Measurements from ENCODE around the gene BUB1. TPM values are rescaled to one million over a fixed set of nuclear protein-coding genes. Genes with fewer than 3 reads are reported as not detected.

The BUB1 gene
- total and polyA plus RNA-seq, 2 of the 8 experiments (the other 6 are each of a cell fraction or from before 2014, with no cell fraction given) = 48.4 to 113 TPM

DNA sequence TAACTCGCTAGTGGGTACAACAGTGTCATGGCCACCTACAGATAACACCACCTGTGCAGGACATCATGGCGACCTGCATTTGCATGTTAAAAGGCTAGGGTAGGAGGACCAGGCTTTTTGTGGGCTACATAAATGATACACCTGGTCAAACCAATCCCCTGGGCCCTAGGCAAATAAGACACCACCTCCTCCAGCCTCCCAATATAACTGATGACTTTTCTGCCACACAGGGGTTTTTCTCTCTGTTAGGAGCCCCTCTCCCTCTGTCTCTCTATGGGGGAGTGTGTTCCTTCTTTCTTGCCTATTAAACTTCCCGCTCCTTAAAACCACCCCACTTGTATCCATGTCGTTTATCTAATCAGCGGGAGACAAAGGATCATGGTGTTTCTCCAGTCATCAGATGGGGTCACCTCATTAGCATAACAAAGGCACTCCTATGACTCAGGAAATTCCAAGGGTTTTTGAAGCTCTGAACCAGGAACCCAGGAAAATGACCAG lies 10.8 kb upstream of the BUB1 start:
- WGBS, 2 experiments (ENCODE audit: extremely low coverage in 1 of 2, insufficient coverage in 1 of 2, insufficient read length in 1 of 2, insufficient replicate concordance in 2 of 2, low coverage in 1 of 2, low lambda C conversion rate in 2 of 2, missing lambda C conversion rate in 1 of 2) = 4% methylated on average over 5 of the region's 5 CpGs; no CpG with 5 or more reads in 1 of the 2 experiments
- TF ChIP-seq SP2 (IDR thresholded peaks at IDR 0.05; ENCODE audit: low read length) (no peak), RXRA (IDR thresholded peaks at IDR 0.05; ENCODE audit: insufficient read depth, low read depth, low read length) (no peak), TBP (IDR thresholded peaks at IDR 0.05; ENCODE audit: low read depth, low read length) (peak; percentile 64; the same call in 1 of the 2 replicates), RFX5 (IDR thresholded peaks at IDR 0.05; ENCODE audit: borderline replicate concordance, low read depth, low read length) (no peak), KDM5A (IDR thresholded peaks at IDR 0.05; ENCODE audit: low read length) (no peak), SIN3A (conservative IDR thresholded peaks at IDR 0.05 in 1 of 2, IDR thresholded peaks at IDR 0.05 in 1 of 2; ENCODE audit: low read depth in 1 of 2, low read length in 2 of 2) (peak in 1 of 2 experiments; percentile 64; a peak in 1 of 4 replicates), MAFK (IDR thresholded peaks at IDR 0.05; ENCODE audit: low read depth, low read length) (peak; percentile 94), TAF1 (IDR thresholded peaks at IDR 0.05; ENCODE audit: low read depth, low read length) (peak; percentile 60; the same call in 1 of the 2 replicates), CBX8 (IDR thresholded peaks at IDR 0.05; ENCODE audit: borderline replicate concordance, low read depth, low read length) (no peak), SRF (IDR thresholded peaks at IDR 0.05; ENCODE audit: low read depth, low read length) (no peak), SIX5 (IDR thresholded peaks at IDR 0.05; ENCODE audit: low read depth, low read length) (no peak), POLR2AphosphoS5 (IDR thresholded peaks at IDR 0.05; ENCODE audit: low read depth, low read length) (0 out of 2 replicates have a peak, but pooled peaks have one; percentile 17)

More for the DNA sequence above, 10.8 kb upstream of the BUB1 start:
- no peaks in the 10 kb centered on the region for H3K23me2 ChIP-seq (ENCODE audit: low read depth, low read length)
- H3K9ac ChIP-seq (replicated peaks in 1 of 4; ENCODE audit: extremely low read depth in 1 of 4, low read depth in 3 of 4, low read length in 3 of 4) = peak overlapping the region in 2 of 4 experiments; percentile 55 to 58; a peak in 4 of 7 replicates
- H2BK12ac ChIP-seq (ENCODE audit: low read depth, low read length) = peak overlapping the region; percentile 91; the same call in 1 of the 2 replicates
- H2BK15ac ChIP-seq (ENCODE audit: low read length) = no peak overlapping the region
- H2AFZ ChIP-seq (ENCODE audit: low read length) = no peak overlapping the region
- no peaks in the 10 kb centered on the region for H4K20me1 ChIP-seq (replicated peaks in 1 of 2; ENCODE audit: control insufficient read depth in 1 of 2, insufficient read depth in 2 of 2, low read length in 2 of 2)
- H3K23ac ChIP-seq (ENCODE audit: insufficient read length) = no peak overlapping the region
- H3K4me3 ChIP-seq (ENCODE audit: extremely low read depth in 1 of 4, insufficient read depth in 2 of 4, low read depth in 3 of 4, low read length in 4 of 4) = peak overlapping the region in 3 of 4 experiments; percentile 28 to 55 (median 32); a peak in 7 of 8 replicates
- POLR2A ChIA-PET (ENCODE audit: partially characterized antibody) = interaction anchor here (0.6 to 5.0 kb wide), 17 partner anchors 10 to 95 kb away, joined by 3 to 49 read pairs (median 4); partner anchors contain the start of genes ACOXL and BUB1
- no peak overlapping the region for H4K91ac ChIP-seq (replicated peaks; ENCODE audit: insufficient read length, low read length)
- peak; percentile 63 to 77 for DNase-seq (ENCODE audit: low read depth in 1 of 2, low spot score in 2 of 2)
- peak; percentile 99 for FAIRE-seq
- H4K8ac ChIP-seq (ENCODE audit: extremely low read depth, insufficient read depth, low read length) = no peak overlapping the region
- no peak overlapping the region for H3K14ac ChIP-seq (ENCODE audit: insufficient read length)
- peak overlapping the region; percentile 82 for H2BK5ac ChIP-seq (ENCODE audit: low read depth, low read length)
- no peak overlapping the region for H3K18ac ChIP-seq (ENCODE audit: extremely low read depth, low read length)
- CTCF ChIA-PET (ENCODE audit: partially characterized antibody) = interaction anchor here (0.8 to 1.5 kb wide), 3 partner anchors 9 to 67 kb away, joined by 3 to 6 read pairs (median 5); no protein-coding TSS in a partner anchor
- H3K4ac ChIP-seq (replicated peaks; ENCODE audit: insufficient read length, low read depth, low read length) = no peak overlapping the region
- peaks cover 0 to 11% (median 5%) of the 10 kb centered on the region in 4 experiments; a peak in 5 of 7 replicates for H3K27me3 ChIP-seq (replicated peaks in 1 of 4; ENCODE audit: control insufficient read depth in 3 of 4, extremely low read depth in 1 of 4, insufficient read depth in 3 of 4, low read length in 3 of 4)
- H3K9me3 ChIP-seq (ENCODE audit: insufficient read depth in 2 of 2, low read depth in 1 of 2, low read length in 1 of 2) = peaks cover 5 to 9% of the 10 kb centered on the region in 2 experiments; a peak in 3 of 4 replicates
- no peaks in the 10 kb centered on the region; the same call in 1 of the 2 replicates for H3K79me1 ChIP-seq (ENCODE audit: low read depth, low read length)
- peak overlapping the region; percentile 1; the same call in 1 of the 2 replicates for H2AK5ac ChIP-seq (ENCODE audit: low read depth, low read length)
- no peak overlapping the region for H4K5ac ChIP-seq (ENCODE audit: insufficient read length, low read depth, low read length)
- H3K4me2 ChIP-seq (ENCODE audit: insufficient read depth in 1 of 2, low read depth in 2 of 2, low read length in 2 of 2) = peak overlapping the region; percentile 50 to 66
- no peaks in the 10 kb centered on the region for H3K79me2 ChIP-seq (ENCODE audit: control insufficient read depth in 1 of 2, insufficient read depth in 2 of 2, low read length in 2 of 2)
- no peak overlapping the region for H3K56ac ChIP-seq (replicated peaks; ENCODE audit: insufficient read length, low read depth, low read length)
- H3K4me1 ChIP-seq (replicated peaks in 1 of 4; ENCODE audit: control insufficient read depth in 3 of 4, insufficient read depth in 4 of 4, low read length in 3 of 4) = peaks cover 6 to 17% (median 12%) of the 10 kb centered on the region in 4 experiments; a peak in 5 of 7 replicates
- peak overlapping the region; percentile 87 for H3K27ac ChIP-seq (ENCODE audit: low read depth, low read length)
- no peak overlapping the region for H2BK120ac ChIP-seq (replicated peaks; ENCODE audit: low read depth, low read length)
- no peak overlapping the region for H2BK20ac ChIP-seq (ENCODE audit: low read length)
- no peaks in the 10 kb centered on the region for H3K36me3 ChIP-seq (ENCODE audit: control insufficient read depth in 2 of 4, insufficient read depth in 4 of 4, low read length in 3 of 4)
